HG02943 (cell line): ENCODE results near the gene GATAD2B.
"Not testable (repeated sequence)": the region's sequence is repeated elsewhere in the genome, so short reads cannot be mapped to it uniquely, and the experiment has no call there.

Experiments used
- ATAC-seq: cut with Tn5 transposase; IDR thresholded peaks from one replicate; pipeline ENCODE4 v1.9.1; 2021; ENCODE audit warnings: mild to moderate bottlenecking, low read depth, moderate library complexity; ENCODE audit not compliant: unreplicated experiment

The GATAD2B gene

GRCh38 chr1:153845158-153845557 lies 77.6 kb downstream of the GATAD2B start:
- ATAC-seq, result no peak

GRCh38 chr1:153844349-153844748 lies 78.4 kb downstream of the GATAD2B start:
- not testable (repeated sequence) for ATAC-seq

- ATAC-seq, result no peak
These were observed 80.7 kb downstream of the GATAD2B start for GRCh38 chr1:153842006-153842471.

- no peak for ATAC-seq
These were observed 81.2 kb downstream of the GATAD2B start for GRCh38 chr1:153841463-153841994.

GRCh38 chr1:153840774-153841173 lies 82.0 kb downstream of the GATAD2B start:
- ATAC-seq, result not testable (repeated sequence)

- ATAC-seq, result not testable (repeated sequence)
These were observed 88.8 kb downstream of the GATAD2B start for GRCh38 chr1:153833968-153834367.

- ATAC-seq, result no peak
These were observed 89.6 kb downstream of the GATAD2B start for GRCh38 chr1:153833171-153833570.

GRCh38 chr1:153832293-153832692 lies 90.5 kb downstream of the GATAD2B start:
- no peak for ATAC-seq

- ATAC-seq, result no peak
These were observed 91.7 kb downstream of the GATAD2B start for GRCh38 chr1:153831026-153831425.

- ATAC-seq, result no peak
These were observed 95.4 kb downstream of the GATAD2B start for GRCh38 chr1:153827168-153827964.

GRCh38 chr1:153818876-153819275 lies 103.9 kb downstream of the GATAD2B start:
- no peak for ATAC-seq

GRCh38 chr1:153816283-153816889 lies 106.4 kb downstream of the GATAD2B start:
- ATAC-seq, result no peak

- peak; percentile 4 for ATAC-seq
These were observed 116.7 kb downstream of the GATAD2B start for GRCh38 chr1:153805886-153806719.

GRCh38 chr1:153805042-153805745 lies 117.6 kb downstream of the GATAD2B start:
- ATAC-seq, result peak; percentile 95

- no peak for ATAC-seq
These were observed 118.7 kb downstream of the GATAD2B start for GRCh38 chr1:153804112-153804511.

- no peak for ATAC-seq
These were observed 119.2 kb downstream of the GATAD2B start for GRCh38 chr1:153803470-153804056.

- ATAC-seq, result no peak
These were observed 120.7 kb downstream of the GATAD2B start for GRCh38 chr1:153801786-153802697.

- no peak for ATAC-seq
These were observed 121.6 kb downstream of the GATAD2B start for GRCh38 chr1:153801028-153801625.
